Mucosa of descending colon (tissue), 3 donors: Measurements from ENCODE around the gene TMEM141. TPM values are rescaled to one million over a fixed set of nuclear protein-coding genes. Genes with fewer than 3 reads are reported as not detected.
"Not testable (repeated sequence)": the region's sequence is repeated elsewhere in the genome, so short reads cannot be mapped to it uniquely, and the experiment has no call there.

Experiments used
- ATAC-seq: fragments of 200-7000 bp; cut with Tn5 transposase; one replicate; pipeline ENCODE4 v1.9.1; 2020; ENCODE audit warnings: mild to moderate bottlenecking, moderate library complexity
- DNase-seq, 3 donors: peaks; one replicate each; pipeline ENCODE4 v3.0.0-alpha.2; 2020
- H3K36me3 ChIP-seq: fragments of 200-600 bp; one replicate; pipeline ENCODE4 v1.8.0; 2021; ENCODE audit warnings: low read depth, mild to moderate bottlenecking
- H3K4me1 ChIP-seq: fragments of 200-600 bp; one replicate; pipeline ENCODE4 v1.8.0; 2021; ENCODE audit warnings: low read depth, mild to moderate bottlenecking
- H3K4me3 ChIP-seq: fragments of 200-600 bp; one replicate; pipeline ENCODE4 v1.8.0; 2021; ENCODE audit warnings: mild to moderate bottlenecking
- H3K9me3 ChIP-seq: fragments of 200-600 bp; one replicate; pipeline ENCODE4 v1.8.0; 2021; ENCODE audit warnings: mild to moderate bottlenecking
- CTCF ChIP-seq: fragments of 200-600 bp; IDR thresholded peaks from one replicate; pipeline ENCODE4 v1.8.0; 2022; ENCODE audit warnings: antibody characterized with exemption, mild to moderate bottlenecking
- intact Hi-C, 2 donors: fragments of 100-400 bp; cut with DNase I in 1 of 2; cut with micrococcal nuclease in 1 of 2; formaldehyde crosslinking; loops; one replicate each; pipeline versions ENCODE4 v1.11.0 to v1.11.1; 2022; cut with DNase I, micrococcal nuclease
- total RNA-seq, 3 donors: library from RNA; stranded (reverse); fragmentation: NEBNext Ultra II Directional in 2 of 3; extraction: Animal tissue kit (Norgen Biotek cat#: 25700) in 2 of 3; gene quantifications; one replicate each; pipeline versions ENCODE4 v1.2.1 to v1.2.4, GENCODE V29; 2021 to 2023
- donor health status: DM: no; HTN: no; CAD: no; lungs with moderate emphysema.
- donor health status: DM: no; HTN: no; CAD: no.
- donor health status: DM: no; HTN: yes; CAD: no.

The TMEM141 gene
- total RNA-seq, 3 donors from 2014 or later: 110 to 373 (median 127) TPM

- no peaks in the 10 kb centered on the region for H3K9me3 ChIP-seq
- ATAC-seq (no peak), DNase-seq (no peak)
- H3K36me3 ChIP-seq: peaks cover 3% of the 10 kb centered on the region
- peaks cover 26% of the 10 kb centered on the region for H3K4me1 ChIP-seq
- intact Hi-C loops: loop anchor here in 1 of 2 donors (5.0 kb wide), 1 partner anchor 241 kb away; the partner anchor contains the start of gene ABCA2
- no peak overlapping the region for H3K4me3 ChIP-seq
- no peak for TF ChIP-seq CTCF
Measured at GRCh38 chr9:136786451-136786850, 4.7 kb upstream of the TMEM141 start.

- DNase-seq: peak in 1 of 3 donors; percentile 69
Measured at GRCh38 chr9:136786983-136787382, 4.2 kb upstream of the TMEM141 start.

GRCh38 chr9:136787690-136788400 lies 3.3 kb upstream of the TMEM141 start:
- Histone ChIP-seq H3K9me3 (no peaks in the 10 kb centered on the region), H3K4me3 (no peak overlapping the region), H3K4me1 (peaks cover 38% of the 10 kb centered on the region), H3K36me3 (peaks cover 3% of the 10 kb centered on the region)
- ATAC-seq: peak; percentile 13
- peak; percentile 76 to 88 (median 80) for DNase-seq
- TF ChIP-seq CTCF: peak; percentile 56
- intact Hi-C loops: loop anchor here in 1 of 2 donors (5.0 kb wide), 1 partner anchor 239 kb away; the partner anchor contains the start of gene ABCA2

More at GRCh38 chr9:136786983-136787382, 4.2 kb upstream of the TMEM141 start:
- not testable (repeated sequence) for H3K4me3 ChIP-seq, H3K36me3 ChIP-seq, ATAC-seq, H3K9me3 ChIP-seq
- intact Hi-C loops: loop anchor here in 1 of 2 donors (5.0 kb wide), 1 partner anchor 240 kb away; the partner anchor contains the start of gene ABCA2
- H3K4me1 ChIP-seq: peaks cover 31% of the 10 kb centered on the region

GRCh38 chr9:136788644-136789522 lies 2.3 kb upstream of the TMEM141 start:
- H3K4me1 ChIP-seq: peaks cover 46% of the 10 kb centered on the region
- H3K4me3 ChIP-seq: not testable (repeated sequence)
- peak; percentile 55 to 75 (median 62) for DNase-seq

GRCh38 chr9:136789523-136789937 lies 1.6 kb upstream of the TMEM141 start:
- Histone ChIP-seq H3K4me3 (no peak overlapping the region), H3K9me3 (no peaks in the 10 kb centered on the region), H3K36me3 (peaks cover 3% of the 10 kb centered on the region), H3K4me1 (peaks cover 49% of the 10 kb centered on the region)
- no peak for DNase-seq
- intact Hi-C loops: loop anchor here in 1 of 2 donors (5.0 kb wide), 1 partner anchor 238 kb away; the partner anchor contains the start of gene ABCA2
- ATAC-seq: no peak
- TF ChIP-seq CTCF: no peak

More at GRCh38 chr9:136788644-136789522, 2.3 kb upstream of the TMEM141 start:
- H3K9me3 ChIP-seq, H3K36me3 ChIP-seq, ATAC-seq: not testable (repeated sequence)
- intact Hi-C loops: loop anchor here in 1 of 2 donors (5.0 kb wide), 1 partner anchor 238 kb away; the partner anchor contains the start of gene ABCA2

GRCh38 chr9:136791516-136792276 lies 552 bp downstream of the TMEM141 start:
- Histone ChIP-seq H3K36me3 (peaks cover 3% of the 10 kb centered on the region), H3K4me1 (peaks cover 53% of the 10 kb centered on the region), H3K9me3 (no peaks in the 10 kb centered on the region), H3K4me3 (peak overlapping the region; percentile 59)
- peak; percentile 75 for TF ChIP-seq CTCF
- DNase-seq (peak; percentile 85 to 91 (median 88)), ATAC-seq (peak; percentile 70)
- intact Hi-C loops: no loop called here
